Measurements from ENCODE around the gene UFSP1. TPM values are rescaled to one million over a fixed set of nuclear protein-coding genes. Genes with fewer than 3 reads are reported as not detected.
"Not testable (repeated sequence)": the region's sequence is repeated elsewhere in the genome, so short reads cannot be mapped to it uniquely, and the experiment has no call there.

UFSP1 gene
- total RNA-seq, 1 donor: 3.3 TPM

GRCh38 chr7:100855515-100855914 is 34.0 kb downstream of the UFSP1 start:
- H3K4me3 ChIP-seq (ENCODE audit: low read depth, low read length): no peak overlapping the region
- no peak for DNase-seq (ENCODE audit: low read depth)
- TF ChIP-seq CTCF (IDR thresholded peaks at IDR 0.05; ENCODE audit: insufficient read depth, low read length): no peak

DNA sequence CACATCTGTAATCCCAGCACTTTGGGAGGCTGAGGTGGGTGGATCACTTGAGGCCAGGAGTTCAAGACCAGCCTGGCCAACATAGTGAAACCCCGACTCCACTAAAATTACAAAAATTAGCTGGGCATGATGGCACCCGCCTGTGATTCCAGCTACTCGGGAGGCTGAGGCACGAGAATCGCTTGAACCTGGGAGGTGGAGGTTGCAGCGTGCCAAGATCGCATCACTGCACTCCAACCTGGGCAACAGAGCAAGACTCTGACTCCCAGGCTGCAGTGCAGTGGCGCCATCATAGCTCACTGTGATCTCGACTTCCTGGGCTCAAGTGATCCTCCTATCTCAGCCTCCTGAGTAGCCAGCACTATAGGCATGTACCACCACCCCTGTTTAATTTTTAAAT is 34.6 kb downstream of the UFSP1 start:
- not testable (repeated sequence) for H3K4me3 ChIP-seq (ENCODE audit: low read depth, low read length); DNase-seq (ENCODE audit: low read depth)

DNA sequence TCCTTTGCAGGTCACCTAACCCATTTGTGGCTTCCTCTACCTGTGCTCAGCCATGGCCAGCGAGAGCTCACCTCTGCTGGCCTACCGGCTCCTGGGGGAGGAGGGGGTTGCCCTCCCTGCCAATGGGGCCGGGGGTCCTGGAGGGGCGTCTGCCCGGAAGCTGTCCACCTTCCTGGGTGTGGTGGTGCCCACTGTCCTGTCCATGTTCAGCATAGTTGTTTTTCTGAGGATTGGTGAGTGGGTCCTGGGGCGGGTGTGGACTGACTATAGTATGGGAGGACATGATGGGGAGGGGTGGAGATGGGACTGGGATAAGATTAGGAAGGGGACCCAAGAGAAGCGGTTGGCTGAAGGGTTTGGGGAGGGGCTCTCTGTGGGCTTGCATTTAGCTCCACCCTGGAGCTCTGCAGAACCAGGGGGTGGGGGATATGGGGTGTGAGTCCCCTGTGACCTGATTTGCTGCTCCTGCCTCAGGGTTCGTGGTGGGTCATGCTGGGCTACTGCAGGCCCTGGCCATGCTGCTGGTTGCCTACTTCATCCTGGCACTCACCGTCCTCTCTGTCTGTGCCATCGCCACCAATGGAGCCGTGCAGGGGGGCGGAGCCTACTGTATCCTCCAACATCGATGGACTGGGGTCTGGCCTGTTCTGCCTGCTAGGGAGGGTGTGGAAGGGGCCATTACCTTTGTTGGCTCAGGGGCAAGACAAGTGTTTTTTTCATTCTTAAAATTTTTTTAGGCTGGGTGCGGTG is 35.2 kb downstream of the UFSP1 start:
- no peak overlapping the region for H3K4me3 ChIP-seq (ENCODE audit: low read depth, low read length)
- DNase-seq (ENCODE audit: low read depth): no peak
- TF ChIP-seq CTCF (IDR thresholded peaks at IDR 0.05; ENCODE audit: insufficient read depth, low read length): no peak

DNA sequence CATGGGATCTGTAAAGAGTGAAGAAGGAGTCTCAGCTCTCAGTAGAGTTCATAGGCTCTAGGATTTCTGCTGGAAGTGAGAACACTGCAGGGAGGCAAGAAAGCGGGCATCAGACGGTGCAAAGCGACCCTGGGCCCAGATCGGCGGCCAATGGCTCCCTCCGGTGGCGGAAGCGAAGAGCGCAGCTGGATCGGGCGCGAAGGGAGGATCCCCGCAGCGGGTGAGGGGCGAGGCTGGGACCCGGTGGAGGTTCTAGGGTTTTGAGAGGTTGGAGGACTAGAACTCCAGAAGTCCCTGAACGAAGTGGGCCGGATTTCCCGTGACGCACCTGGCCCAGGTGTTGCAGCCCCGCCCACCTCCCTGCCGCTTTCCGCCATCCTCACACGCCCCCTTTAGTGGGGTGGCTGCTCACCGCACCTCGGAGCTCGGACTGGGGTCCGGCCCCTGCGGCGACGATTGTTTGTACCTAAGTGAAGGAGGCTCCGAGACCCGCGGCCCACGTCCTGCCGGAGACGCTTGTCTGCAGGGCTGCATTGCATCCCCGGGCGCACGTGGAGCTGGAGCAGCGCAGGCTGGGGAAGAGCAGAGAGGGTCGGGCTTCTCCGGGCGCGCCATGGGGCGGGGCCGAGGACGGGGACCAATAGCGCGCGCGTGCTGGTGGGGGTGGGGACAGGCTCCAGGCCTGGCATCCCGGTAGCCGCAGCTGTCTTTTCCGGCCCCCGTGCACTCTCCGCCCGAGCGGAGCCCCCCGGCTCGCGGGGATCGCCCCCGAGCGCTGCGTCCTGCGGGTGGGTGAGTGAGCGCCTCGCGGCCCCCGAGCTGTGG is 37.3 kb downstream of the UFSP1 start, which contains the start of gene SLC12A9:
Gene SLC12A9, plus strand, starts transcription at position 666 of the 825 bp plus-strand sequence. CDS start 1,485 bp downstream, outside the sequence.
- peak; percentile 83 for DNase-seq (ENCODE audit: low read depth)
- H3K4me3 ChIP-seq (ENCODE audit: low read depth, low read length): peak within 1 kb of the TSS; percentile 83
- peak; percentile 90 for TF ChIP-seq CTCF (IDR thresholded peaks at IDR 0.05; ENCODE audit: insufficient read depth, low read length)

DNA sequence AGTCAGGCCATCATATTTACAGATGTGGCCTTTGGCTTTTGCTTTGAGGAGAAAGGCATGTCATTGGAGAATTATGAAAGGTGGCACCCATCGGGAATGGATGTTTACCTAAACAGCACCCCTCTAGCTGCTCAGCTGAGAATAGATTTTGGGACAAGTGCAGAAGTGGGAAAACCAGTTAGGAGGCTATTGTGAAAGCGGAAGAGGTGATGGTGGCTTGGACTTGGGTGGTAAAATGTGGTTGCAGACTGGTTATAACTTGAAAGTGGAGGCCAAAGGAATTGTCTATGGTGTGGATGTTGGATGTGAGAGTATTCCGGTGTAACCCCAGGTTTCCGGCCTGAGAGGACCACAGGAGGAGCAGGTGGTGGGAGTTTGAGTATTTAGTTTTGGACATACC is 42.2 kb downstream of the UFSP1 start:
- no peak overlapping the region for H3K4me3 ChIP-seq (ENCODE audit: low read depth, low read length)
- TF ChIP-seq CTCF (IDR thresholded peaks at IDR 0.05; ENCODE audit: insufficient read depth, low read length): no peak
- no peak for DNase-seq (ENCODE audit: low read depth)

- H3K4me3 ChIP-seq (ENCODE audit: low read depth, low read length): no peak overlapping the region
- DNase-seq (ENCODE audit: low read depth): no peak
- TF ChIP-seq CTCF (IDR thresholded peaks at IDR 0.05; ENCODE audit: insufficient read depth, low read length): no peak
Measured at GRCh38 chr7:100840470-100841100, 48.9 kb downstream of the UFSP1 start.

DNA sequence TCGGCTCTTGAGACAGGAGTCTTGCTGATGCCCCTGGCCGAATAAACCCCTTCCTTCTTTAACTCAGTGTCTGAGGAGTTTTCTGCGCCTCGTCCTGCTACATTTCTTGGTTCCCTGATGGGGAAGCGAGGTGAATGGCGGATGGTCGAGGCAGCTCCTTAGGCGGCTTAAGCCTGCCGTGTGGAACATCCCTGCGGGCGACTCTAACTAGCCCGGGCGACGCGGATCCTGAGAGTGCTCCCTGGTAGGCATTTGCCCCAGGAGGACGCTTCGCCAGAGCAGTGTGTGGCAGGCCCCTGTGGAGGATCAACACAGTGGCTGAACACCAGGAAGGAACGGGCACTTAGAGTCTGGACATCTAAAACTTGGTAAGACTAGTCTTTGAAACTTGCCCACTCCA is 50.2 kb downstream of the UFSP1 start:
- TF ChIP-seq CTCF (IDR thresholded peaks at IDR 0.05; ENCODE audit: insufficient read depth, low read length): no peak
- H3K4me3 ChIP-seq (ENCODE audit: low read depth, low read length): no peak overlapping the region
- DNase-seq (ENCODE audit: low read depth): no peak
